IPS-11a (cell line): ENCODE results near the gene ADPGK.
A peak's percentile ranks its signal among the peaks of the same experiment; 100 is the strongest.

Experiments used
- H3K4me3 ChIP-seq: one replicate; pipeline ENCODE4 v1.5.1; 2013; ENCODE audit warnings: low read depth, low read length, control low read depth

The ADPGK gene

DNA sequence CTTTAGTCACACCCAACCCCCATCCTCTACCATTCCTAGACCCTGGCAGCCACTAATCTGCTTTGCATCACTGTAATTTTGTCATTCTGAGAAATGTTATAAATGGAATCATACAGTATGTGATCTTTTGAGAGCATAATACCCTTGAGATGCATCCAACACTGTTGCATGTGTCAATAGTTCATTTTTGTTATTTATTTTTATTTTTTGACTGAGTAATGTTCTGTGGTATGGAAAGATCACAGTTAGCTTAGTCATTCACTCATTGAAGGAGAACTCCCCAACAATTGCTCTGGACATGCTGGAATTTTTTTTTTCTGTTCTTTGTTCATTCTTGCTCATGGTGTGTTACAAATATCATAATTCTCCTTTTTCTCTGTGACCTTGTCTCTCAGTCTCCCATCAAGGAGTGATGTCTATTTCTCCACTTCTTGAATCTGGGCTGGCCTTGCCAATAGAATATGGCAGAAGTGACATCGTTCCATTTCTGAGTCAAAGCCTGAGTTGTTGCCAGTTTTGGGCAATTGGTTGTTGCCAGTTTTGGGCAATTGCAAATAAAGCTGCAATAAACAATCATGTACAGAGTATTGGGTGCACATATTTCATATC is 6.8 kb upstream of the ADPGK start:
- H3K4me3 ChIP-seq = no peak overlapping the region

DNA sequence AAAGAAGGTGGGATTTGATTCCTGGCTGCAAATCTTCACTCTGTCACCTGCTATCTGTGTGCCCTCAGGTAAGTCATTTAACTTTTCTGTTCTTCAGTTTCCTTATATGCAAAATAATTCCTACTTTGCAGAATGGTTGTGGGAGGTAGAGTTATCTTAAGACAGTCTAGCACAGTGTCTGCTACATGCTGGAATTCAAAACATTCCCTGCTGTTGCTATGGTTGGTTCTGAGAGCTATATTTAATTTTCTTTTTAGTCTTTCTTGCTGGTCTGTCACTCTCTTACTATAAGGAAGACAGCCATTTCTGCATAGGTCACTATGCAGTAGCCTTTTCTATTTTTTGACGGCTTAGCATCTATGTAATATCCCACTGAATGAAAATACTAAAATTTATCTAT is 4.0 kb upstream of the ADPGK start:
- no peak overlapping the region for H3K4me3 ChIP-seq

DNA sequence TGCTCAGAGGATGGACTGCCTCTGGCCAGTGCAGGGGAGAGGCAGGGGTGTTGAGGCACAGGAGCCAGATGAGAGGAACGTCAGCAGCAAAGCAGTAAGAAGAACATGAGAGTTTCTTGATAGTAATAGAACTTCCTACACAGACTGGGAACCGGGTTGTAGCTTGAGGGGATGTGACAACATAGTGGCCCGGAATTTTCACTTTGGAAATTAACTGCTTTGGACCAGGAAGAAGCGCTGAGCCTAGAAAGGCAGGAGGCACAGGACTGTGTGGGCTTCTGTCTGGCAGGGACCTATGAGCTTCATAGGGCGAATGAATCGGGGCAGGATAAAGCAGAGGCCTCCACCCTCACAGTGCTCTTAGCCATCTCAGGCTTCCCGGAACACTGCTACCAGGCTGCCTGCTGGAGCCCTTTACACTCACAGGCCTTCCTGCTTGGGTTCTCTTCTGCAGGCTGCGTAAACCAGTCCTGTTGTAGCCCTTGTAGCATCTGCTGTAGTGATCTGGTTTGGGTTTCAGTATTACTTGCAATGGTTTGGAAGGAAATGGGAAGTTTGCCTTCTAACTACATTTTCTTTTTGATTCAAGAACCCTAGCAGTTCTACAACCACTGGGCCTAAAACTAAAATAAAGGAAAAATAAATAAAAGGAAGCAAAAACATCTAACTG is 3.3 kb upstream of the ADPGK start:
- no peak overlapping the region for H3K4me3 ChIP-seq

DNA sequence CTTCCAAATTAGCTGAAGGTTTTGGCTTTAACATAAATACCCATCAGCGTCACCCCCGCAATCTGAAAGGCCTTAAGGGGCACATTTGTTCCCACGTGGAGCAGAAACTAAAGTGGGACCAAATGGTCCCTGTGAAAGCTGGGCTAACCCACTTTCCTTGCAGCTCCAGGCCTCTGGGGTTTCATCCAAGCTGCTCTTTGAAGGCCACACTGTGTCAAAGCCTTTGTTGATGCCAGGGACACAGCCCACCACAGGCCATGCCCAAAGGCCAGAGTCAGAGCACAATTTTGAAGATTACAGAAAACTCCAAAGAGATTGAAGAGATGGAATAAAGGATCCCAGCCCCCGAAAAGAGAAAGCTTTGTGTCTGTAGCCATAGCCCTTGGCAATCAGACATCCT is 2.7 kb upstream of the ADPGK start:
- no peak overlapping the region for H3K4me3 ChIP-seq

DNA sequence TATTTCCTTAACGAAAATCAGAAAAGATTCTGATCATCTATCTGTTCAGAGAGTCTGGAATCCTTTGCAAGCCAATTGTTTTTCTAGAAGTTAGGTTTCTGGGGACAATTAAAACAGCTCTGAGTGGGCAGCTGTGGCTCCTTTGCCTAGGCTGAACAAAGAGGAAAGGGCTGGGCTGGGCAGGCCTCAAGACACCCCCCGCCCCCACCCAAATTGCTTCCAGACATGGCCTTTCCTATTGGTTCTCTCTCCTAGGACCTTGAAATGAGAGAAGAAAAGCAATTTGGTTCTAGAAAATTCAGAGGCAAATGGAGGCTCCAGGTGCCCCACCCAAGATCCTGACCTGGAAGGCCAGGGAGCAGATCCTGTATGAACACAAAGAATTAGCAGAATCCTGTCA is 2.3 kb upstream of the ADPGK start:
- H3K4me3 ChIP-seq = no peak overlapping the region

DNA sequence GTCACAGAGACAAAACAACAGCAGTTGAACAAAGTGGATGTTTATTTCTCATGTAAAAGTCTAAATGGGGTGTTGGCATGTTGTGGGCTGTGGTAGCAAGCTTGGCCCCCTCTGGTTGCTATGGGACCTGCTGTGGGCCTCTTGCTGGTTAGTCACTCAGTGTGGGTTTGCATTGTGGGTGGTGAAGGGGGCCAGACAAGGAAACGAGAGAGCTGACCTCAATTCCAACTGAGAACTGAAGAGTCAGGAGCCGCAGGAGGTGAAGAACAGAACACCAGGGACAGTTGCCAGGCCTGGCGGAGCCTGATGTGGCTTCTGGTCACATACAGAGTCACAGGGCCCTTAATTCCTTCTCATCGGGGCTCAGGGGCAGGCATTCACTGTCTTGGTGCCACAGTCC is 1.9 kb upstream of the ADPGK start:
- H3K4me3 ChIP-seq = no peak overlapping the region

DNA sequence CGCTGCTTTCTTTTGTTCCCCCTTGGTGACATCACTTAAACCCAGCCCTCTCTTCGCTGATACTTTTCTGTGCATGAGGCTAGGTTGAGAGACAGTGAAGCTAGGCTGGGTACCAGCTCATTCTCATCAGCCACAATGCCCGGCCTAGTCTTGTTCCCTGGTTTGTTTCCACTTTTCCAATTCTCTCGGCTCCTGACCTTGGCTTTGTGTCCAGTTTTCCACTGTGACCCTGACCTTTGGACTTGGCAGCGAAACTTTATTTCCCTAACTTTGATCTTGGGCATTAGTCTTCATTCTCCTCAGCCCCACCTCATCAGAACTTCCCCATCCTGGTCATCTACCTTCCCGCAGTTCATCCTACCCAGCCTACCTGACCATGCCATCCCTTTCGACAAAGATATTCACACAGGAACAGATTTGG is 908 bp upstream of the ADPGK start:
- peak overlapping the region; percentile 98 for H3K4me3 ChIP-seq

DNA sequence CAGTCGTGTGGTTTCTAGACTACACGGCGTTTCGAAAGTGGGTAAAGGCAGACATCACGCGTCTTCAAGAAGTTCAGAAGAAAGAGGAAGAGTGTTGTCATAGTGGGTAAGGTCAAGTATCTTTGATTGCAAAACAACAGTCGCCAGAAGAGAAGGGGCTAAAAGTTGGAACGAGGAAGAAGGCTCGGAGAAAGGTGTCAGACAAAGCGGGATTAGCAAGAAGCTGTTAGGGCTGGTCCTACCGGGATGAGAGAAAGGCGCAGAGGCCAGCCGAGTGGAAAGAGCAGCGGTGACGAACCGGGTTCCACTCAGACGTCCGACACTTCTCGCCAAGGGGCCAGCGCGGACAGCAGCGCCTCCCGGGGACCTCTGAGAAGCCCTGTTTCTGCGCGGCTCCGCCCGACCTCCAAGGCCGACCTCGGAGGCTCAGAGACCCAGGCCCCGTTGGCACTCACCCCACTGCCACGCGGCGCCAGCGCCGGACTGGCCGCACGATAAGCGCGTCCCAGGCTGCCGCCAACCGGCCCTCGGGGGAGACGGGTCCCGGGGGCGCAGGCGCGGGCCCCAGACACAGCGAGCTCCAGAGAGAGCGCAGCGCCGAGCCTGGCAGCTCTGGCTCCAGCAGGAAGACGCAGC is 436 bp downstream of the ADPGK start:
- H3K4me3 ChIP-seq = peak overlapping the region; percentile 98

DNA sequence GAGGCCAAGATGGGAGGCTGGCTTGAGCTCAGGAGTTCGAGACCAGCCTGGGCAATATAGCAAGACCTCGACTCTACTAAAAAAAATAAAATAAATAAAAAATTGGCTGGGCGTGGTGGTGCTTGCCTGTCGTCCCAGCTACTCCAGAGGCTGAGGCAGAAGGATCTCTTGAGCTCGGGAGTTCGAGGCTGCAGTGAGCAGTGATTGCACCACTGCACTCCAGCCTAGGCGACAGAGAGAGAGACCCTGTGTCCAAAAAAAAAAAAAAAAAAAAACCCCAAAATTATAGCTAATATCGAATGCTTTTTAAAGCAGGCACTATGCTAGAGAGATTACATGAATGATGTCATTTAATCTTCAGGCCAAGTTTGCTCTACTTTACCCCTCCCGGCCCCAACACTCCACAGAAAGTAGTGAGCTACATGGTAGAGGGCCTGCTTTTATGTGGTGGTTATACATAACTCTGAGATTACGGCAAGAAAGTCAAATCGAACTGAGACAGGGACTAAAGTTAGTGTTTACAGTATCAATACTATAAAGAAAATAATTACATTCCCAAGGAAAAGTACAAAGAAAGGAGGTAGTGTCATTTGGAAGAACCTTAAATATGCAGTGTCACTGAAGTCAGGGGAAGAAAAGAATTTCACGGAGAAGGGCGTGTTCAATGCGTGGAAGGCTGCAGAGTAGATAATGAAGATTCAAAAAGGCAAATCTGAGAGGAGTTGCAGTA is 1.1 kb downstream of the ADPGK start:
- peak overlapping the region; percentile 98 for H3K4me3 ChIP-seq

DNA sequence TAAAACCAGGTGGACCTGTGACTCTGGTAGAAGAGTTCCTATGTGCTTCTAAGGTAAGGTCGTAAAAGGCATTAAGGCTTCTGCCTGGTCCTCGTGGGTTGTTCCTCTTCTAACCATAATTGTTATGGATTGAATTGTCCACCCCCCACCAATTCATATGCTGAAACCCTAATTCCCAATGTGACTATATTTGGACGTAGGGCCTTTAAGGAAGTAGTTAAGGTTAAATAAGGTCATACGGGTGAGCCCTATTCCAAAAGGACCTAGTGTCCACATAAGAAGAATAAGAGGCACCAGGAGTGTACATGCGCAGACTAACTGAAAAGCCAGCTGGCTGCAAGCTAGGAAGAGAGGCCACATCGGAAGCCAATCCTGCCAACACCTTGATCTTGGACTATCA is 1.9 kb downstream of the ADPGK start:
- H3K4me3 ChIP-seq = no peak overlapping the region

DNA sequence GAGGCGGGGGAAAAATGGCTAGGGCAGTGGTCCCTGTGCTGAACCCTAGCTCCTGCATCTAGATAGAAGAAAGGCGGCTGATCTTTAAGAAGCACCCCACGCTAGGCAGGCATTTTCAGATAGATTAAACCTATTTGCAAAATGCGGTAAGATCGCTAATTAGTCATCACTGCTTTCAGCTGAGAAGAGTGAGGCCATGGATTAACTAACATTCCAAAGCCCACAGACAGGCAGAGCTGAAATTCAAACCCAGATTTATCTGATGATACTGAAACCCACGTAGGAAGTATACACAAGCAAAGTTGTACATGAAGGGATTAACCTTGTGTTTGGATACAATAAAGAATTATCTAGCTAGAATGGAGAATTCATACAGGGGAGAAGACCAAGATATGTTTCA is 4.8 kb downstream of the ADPGK start:
- H3K4me3 ChIP-seq = no peak overlapping the region

DNA sequence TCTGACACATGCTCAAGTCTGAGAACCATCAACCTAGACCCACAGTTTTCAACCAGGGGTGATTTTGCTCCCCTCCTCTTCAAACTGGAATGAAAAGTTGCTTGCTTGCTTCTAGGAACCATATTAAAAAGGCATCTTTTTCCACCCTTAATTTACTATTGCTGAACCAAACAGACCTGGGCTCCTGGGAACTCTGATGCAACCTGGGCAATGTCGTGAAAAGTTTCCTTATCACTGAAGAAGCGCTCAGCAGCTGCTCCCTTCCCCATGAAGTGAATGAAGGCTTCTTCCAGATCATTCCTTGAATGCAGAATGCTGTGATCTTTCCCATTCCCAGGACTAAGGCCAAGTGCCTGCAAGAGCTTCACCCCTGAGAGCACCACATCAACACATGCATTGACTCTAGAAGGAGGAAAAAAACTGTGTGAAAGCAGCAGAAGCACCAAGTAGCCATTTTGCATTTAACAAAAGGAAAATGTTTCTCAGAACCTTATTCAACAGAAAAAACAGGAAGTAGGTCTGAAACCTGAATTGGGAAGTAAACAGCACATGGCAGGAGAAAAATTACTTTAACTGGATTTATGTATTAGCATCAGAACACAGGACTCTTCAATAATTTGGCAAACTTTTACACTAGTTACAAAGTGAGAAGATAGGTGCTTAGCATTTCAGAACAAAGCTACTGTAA is 8.7 kb downstream of the ADPGK start:
- no peak overlapping the region for H3K4me3 ChIP-seq

DNA sequence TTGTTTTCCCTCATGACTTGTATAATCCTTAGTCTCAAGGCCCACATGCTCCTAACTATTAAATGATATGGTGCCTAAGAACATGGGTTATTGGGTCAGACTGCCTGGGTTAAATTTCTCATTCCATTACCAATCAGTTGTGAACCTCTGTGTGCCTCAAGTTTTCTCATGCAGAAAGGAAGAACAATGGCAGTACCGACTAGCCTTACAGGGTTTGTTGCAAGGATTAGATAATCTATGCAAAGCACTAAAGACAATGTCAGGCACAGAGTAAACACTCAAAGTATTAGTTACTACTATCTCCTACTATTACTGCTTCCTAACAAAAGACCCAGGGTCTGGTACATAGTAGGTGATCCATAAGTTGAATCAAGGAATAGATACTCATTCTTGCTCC is 12.2 kb downstream of the ADPGK start:
- H3K4me3 ChIP-seq = no peak overlapping the region

DNA sequence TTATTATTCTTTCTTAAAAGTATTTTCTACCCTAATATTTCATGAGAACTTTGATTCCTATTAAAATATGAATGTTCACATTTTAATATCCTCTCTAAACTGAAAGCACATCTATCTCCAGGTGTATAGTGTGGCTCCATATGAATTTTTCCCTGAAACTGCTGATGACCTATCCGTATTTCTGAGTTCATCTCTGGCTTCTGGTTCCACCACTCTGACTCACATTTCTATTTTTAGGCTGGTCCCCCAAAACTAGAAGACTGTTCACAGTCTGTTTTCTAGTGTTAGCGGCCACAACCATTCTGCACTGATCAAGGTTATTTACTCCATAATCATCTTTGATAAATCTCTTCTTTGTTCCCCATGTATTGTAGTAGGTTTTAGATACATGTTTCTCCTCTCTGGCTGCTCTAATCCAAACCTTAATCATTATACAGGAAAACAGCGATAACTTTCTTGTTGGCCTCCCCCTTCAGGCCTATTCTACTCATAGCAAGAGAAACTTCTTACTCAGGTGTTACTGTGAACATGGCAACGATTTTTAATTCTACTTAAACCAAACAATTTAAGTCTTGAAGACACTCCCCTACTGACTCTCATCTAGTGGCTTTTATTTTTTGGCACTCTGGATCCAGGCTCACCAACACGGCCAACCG is 12.8 kb downstream of the ADPGK start:
- no peak overlapping the region for H3K4me3 ChIP-seq

DNA sequence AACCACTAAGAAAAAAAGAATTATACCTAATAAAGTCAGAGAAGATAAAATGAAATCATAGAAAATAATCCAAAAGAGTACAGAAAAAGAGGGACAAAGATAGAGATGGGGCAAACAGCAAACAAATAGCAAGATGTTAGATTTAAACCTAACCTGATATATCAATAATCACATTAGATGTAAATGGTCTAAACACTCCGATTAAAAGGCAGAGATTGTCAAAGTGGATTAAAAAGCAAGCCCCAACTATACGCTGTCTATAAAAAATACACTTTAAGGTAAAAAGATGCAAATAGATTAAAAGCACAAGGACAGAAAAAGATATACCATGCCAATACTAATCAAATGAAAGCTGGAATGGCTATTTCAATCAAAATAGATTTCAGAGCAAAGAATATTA is 16.8 kb downstream of the ADPGK start:
- no peak overlapping the region for H3K4me3 ChIP-seq

DNA sequence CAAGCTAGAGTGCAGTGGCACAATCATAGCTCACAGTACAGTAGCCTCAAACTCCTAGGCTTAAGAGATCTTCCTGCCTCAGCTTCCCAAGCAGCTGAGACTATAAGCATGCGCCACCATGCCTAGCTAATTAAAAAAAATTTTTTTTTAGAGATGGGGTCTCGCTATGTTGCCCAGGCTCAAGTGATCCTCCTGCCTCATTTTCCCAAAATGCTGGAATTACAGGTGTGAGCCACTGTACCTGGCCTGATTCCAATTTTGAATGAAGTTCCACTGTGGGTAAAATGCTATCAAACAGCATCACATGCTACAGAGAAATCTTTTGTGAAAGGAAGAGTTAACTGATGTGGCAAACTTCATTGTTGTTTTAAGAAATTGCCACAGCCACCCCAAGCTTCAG is 17.5 kb downstream of the ADPGK start:
- H3K4me3 ChIP-seq = no peak overlapping the region

DNA sequence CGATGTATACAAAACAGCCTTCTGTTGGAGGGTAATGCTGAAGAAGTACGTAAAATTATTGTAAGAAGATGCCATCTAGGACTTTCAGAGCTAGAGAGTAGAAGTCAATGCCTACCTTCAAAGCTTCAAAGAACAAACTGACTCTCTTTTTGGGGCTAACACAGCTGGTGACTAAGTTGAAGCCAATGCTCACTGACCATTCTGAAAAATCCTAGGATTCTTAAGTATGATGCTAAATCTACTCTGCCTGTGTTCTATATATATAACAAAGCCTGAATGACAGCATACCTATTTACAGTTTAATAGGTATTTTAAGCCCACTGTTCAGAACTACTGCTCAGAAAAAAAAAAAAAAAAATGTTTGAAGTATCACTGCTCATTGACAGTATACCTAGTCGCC is 18.9 kb downstream of the ADPGK start:
- no peak overlapping the region for H3K4me3 ChIP-seq

DNA sequence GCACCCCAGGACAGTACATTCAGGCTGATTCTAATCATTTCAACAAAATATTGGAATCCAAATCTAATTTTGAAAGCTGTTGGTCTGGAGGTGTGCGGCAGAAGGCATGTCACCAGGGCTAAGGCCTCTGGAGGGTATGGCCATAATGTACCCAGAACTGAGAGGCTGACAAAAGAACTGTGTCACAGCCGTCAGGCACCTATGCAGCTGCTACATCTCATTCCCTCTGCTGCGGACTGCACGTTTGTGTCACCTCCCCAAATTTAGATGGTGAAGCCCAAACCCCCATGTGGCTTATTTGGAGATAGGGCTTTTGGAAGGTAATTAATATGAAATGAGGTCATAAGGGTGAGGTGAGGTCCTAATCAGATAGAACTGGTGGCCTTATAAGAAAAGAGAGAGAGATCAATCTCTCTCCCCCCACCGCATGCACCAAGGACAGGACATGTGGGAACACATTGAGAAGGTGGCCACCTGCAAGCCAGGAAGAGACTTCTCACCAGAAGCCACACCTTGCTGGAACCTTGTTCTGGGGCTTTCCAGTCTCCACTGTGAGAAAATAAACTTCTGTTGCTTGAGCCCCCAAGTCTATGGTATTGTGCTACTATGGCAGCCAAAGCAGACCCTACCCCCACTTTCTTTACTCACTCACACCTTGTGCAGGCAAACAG is 22.8 kb downstream of the ADPGK start:
- H3K4me3 ChIP-seq = no peak overlapping the region

DNA sequence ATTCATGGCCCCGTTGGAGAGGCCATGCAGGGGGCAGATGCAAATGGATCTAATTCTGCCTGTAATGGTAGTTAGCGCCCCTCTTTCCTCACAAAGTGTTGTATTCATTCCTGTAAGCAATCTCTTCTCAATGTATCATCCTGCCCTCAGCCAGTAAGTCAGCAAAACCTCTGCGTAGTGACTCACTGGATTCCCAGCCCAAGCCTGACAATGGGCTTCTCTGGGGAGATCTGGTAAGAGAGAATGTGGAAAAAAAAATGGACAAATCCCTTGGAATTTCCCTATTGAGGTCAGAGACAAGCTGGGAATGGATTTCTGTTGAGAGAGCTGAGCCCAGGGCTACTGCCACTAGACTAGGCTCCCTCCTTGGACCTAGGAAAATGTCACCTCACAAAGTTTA is 25.4 kb downstream of the ADPGK start:
- H3K4me3 ChIP-seq = no peak overlapping the region

DNA sequence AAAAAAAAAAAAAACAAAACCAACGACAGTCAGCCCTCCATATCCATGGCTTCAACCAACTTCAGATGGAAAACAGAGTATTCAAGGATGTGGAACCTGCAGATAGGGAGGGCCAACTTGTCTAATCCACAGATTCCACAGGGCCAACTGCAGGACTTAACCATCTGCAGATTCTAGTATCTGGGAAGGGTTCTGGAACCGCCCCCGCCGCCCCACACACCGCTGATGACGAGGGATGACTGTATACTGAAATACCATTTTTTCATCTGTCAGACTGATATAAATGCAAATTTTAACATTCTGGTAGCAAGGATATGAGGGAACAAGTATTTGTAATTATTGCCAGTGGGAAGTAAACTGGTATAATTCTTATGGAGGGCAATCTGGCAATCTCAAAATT is 29.5 kb downstream of the ADPGK start:
- no peak overlapping the region for H3K4me3 ChIP-seq
